IMR-90 (cell line): ENCODE data around the gene PGPEP1. TPM values are rescaled to one million over a fixed set of nuclear protein-coding genes. Genes with fewer than 3 reads are reported as not detected.

ENCODE experiments used
- ATAC-seq: fragments of 200-7000 bp; cut with Tn5 transposase; 2 replicates; pipeline ENCODE4 v1.9.1; 2020; ENCODE audit warnings: low read depth, mild to moderate bottlenecking, moderate library complexity
- BruUV-seq: library from RNA; stranded (reverse); fragments of 400-500 nt; replicated peaks from 2 replicates; lab custom pipeline; 2021; lab: Mats Ljungman, UMichigan
- CTCF ChIA-PET: fragments of 300-600 bp; formaldehyde crosslinking; extraction: SDS; loops from one replicate; lab custom pipeline; 2021; ENCODE audit warnings: antibody characterized with exemption; lab: Yijun Ruan, JAX
- POLR2A ChIA-PET: fragments of 300-600 bp; sonication (Branson Sonifier 250); formaldehyde crosslinking; loops from one replicate; lab custom pipeline; 2022; ENCODE audit warnings: antibody characterized with exemption; ENCODE audit not compliant: unreplicated experiment; lab: Charles Lee
- DNase-seq: peaks from one replicate; pipeline ENCODE4 v3.0.0; 2013
- H2AFZ ChIP-seq: replicated peaks from 2 replicates; pipeline ENCODE3; 2013; ENCODE audit warnings: low read length, mild to moderate bottlenecking; ENCODE audit not compliant: poor library complexity
- H2AK5ac ChIP-seq: 2 replicates; pipeline ENCODE4 v1.6.1; 2013; ENCODE audit warnings: low read depth, low read length, inconsistent platforms
- H2AK9ac ChIP-seq: replicated peaks from 2 replicates; pipeline ENCODE3; 2013; ENCODE audit warnings: mild to moderate bottlenecking, low read depth, low read length, moderate library complexity; ENCODE audit not compliant: poor library complexity
- H2BK120ac ChIP-seq: 2 replicates; pipeline ENCODE4 v1.6.1; 2013; ENCODE audit warnings: low read depth, low read length, inconsistent platforms
- H2BK15ac ChIP-seq: 3 replicates; pipeline ENCODE4 v1.6.1; 2013; ENCODE audit warnings: low read depth, low read length, inconsistent platforms
- H2BK20ac ChIP-seq: 2 replicates; pipeline ENCODE4 v1.6.1; 2013; ENCODE audit warnings: low read depth, mild to moderate bottlenecking, inconsistent platforms, low read length, moderate library complexity
- H2BK5ac ChIP-seq: 2 replicates; pipeline ENCODE4 v1.6.1; 2013; ENCODE audit warnings: mild to moderate bottlenecking, low read depth, low read length, inconsistent platforms; ENCODE audit not compliant: poor library complexity, severe bottlenecking
- H3K14ac ChIP-seq: replicated peaks from 2 replicates; pipeline ENCODE4 v1.6.1; 2013; ENCODE audit warnings: low read depth, low read length, inconsistent platforms
- H3K18ac ChIP-seq: 2 replicates; pipeline ENCODE4 v1.6.1; 2013; ENCODE audit warnings: low read depth, low read length, control low read depth
- H3K23ac ChIP-seq: 2 replicates; pipeline ENCODE4 v1.6.1; 2013; ENCODE audit warnings: low read depth, low read length, inconsistent platforms
- H3K27ac ChIP-seq: 2 replicates; pipeline ENCODE4 v1.5.1; 2013; ENCODE audit warnings: mild to moderate bottlenecking, control low read depth, low read length; ENCODE audit not compliant: insufficient read depth
- H3K27me3 ChIP-seq: 2 replicates; pipeline ENCODE4 v1.6.1; 2013; ENCODE audit warnings: low read length; ENCODE audit not compliant: control insufficient read depth, insufficient read depth
- H3K36me3 ChIP-seq: 2 replicates; pipeline ENCODE4 v1.6.1; 2013; ENCODE audit warnings: low read length, mixed read lengths; ENCODE audit not compliant: control insufficient read depth, insufficient read depth
- H3K4ac ChIP-seq: 2 replicates; pipeline ENCODE4 v1.6.1; 2013; ENCODE audit warnings: low read depth, low read length, inconsistent platforms
- H3K4me1 ChIP-seq: 2 replicates; pipeline ENCODE4 v1.6.1; 2013; ENCODE audit warnings: low read length, mixed read lengths; ENCODE audit not compliant: control insufficient read depth, insufficient read depth
- H3K4me2 ChIP-seq: 2 replicates; pipeline ENCODE4 v1.6.1; 2013; ENCODE audit warnings: low read depth, mild to moderate bottlenecking, control low read depth, low read length, moderate library complexity
- H3K4me3 ChIP-seq: 2 replicates; pipeline ENCODE4 v1.5.1; 2013; ENCODE audit warnings: low read depth, mild to moderate bottlenecking, control low read depth, low read length, moderate library complexity; ENCODE audit not compliant: insufficient read depth
- H3K56ac ChIP-seq: 2 replicates; pipeline ENCODE4 v1.6.1; 2013; ENCODE audit warnings: low read length, inconsistent platforms; ENCODE audit not compliant: insufficient read depth; ENCODE audit errors: extremely low read depth
- H3K79me1 ChIP-seq, 2 experiments: 2 replicates each; pipeline ENCODE4 v1.6.1; 2013; ENCODE audit warnings: low read length in 2 of 2, inconsistent platforms in 1 of 2, low read depth in 1 of 2
- H3K9ac ChIP-seq: 2 replicates; pipeline ENCODE4 v1.6.1; 2013; ENCODE audit warnings: low read depth, low read length, control low read depth
- H3K9me1 ChIP-seq: 2 replicates; pipeline ENCODE4 v1.6.1; 2013; ENCODE audit warnings: low read length, inconsistent platforms; ENCODE audit not compliant: insufficient read depth
- H3K9me3 ChIP-seq: 2 replicates; pipeline ENCODE4 v1.6.1; 2013; ENCODE audit warnings: low read length; ENCODE audit not compliant: control insufficient read depth, insufficient read depth
- H4K20me1 ChIP-seq: 2 replicates; pipeline ENCODE4 v1.6.1; 2013; ENCODE audit warnings: low read length, inconsistent platforms; ENCODE audit not compliant: insufficient read depth
- H4K5ac ChIP-seq: 2 replicates; pipeline ENCODE4 v1.6.1; 2013; ENCODE audit warnings: mild to moderate bottlenecking, low read depth, low read length, control low read depth
- H4K8ac ChIP-seq, 2 experiments: 2 replicates each; pipeline ENCODE4 v1.6.1; 2013; ENCODE audit warnings: low read depth in 2 of 2, low read length in 2 of 2, control low read depth in 1 of 2, inconsistent platforms in 1 of 2
- H4K91ac ChIP-seq: 2 replicates; pipeline ENCODE4 v1.6.1; 2013; ENCODE audit warnings: low read depth, low read length, inconsistent platforms; ENCODE audit not compliant: insufficient read depth
- BHLHE40 ChIP-seq: fragments of 150-350 bp; IDR thresholded peaks from 2 replicates; pipeline ENCODE4 v1.6.1; 2016; ENCODE audit warnings: mild to moderate bottlenecking, low read depth, low read length
- CEBPB ChIP-seq: IDR thresholded peaks from 2 replicates; pipeline ENCODE4 v1.6.1; 2012; ENCODE audit warnings: low read depth, low read length, improper control_type of control experiment
- CHD1 ChIP-seq: IDR thresholded peaks from 2 replicates; pipeline ENCODE4 v1.6.1; 2012; ENCODE audit warnings: low read depth, low read length, improper control_type of control experiment
- MAFK ChIP-seq: IDR thresholded peaks from 2 replicates; pipeline ENCODE4 v1.6.1; 2012; ENCODE audit warnings: low read depth, low read length, improper control_type of control experiment
- MAZ ChIP-seq: IDR thresholded peaks from 2 replicates; pipeline ENCODE4 v1.6.1; 2012; ENCODE audit warnings: low read depth, mild to moderate bottlenecking, low read length, improper control_type of control experiment, moderate library complexity, borderline replicate concordance
- MXI1 ChIP-seq: IDR thresholded peaks from 2 replicates; pipeline ENCODE4 v1.6.1; 2012; ENCODE audit warnings: low read depth, mild to moderate bottlenecking, low read length, moderate library complexity, borderline replicate concordance
- NFE2L2 ChIP-seq: fragments of 150-350 bp; IDR thresholded peaks from 2 replicates; pipeline ENCODE4 v1.6.1; 2016; ENCODE audit warnings: low read depth, mild to moderate bottlenecking, low read length
- POLR2A ChIP-seq: IDR thresholded peaks from 2 replicates; pipeline ENCODE4 v1.6.1; 2012; ENCODE audit warnings: mild to moderate bottlenecking, low read depth, low read length
- RAD21 ChIP-seq: IDR thresholded peaks from 2 replicates; pipeline ENCODE4 v1.6.1; 2012; ENCODE audit warnings: low read length, improper control_type of control experiment
- RCOR1 ChIP-seq: IDR thresholded peaks from 2 replicates; pipeline ENCODE4 v1.6.1; 2012; ENCODE audit warnings: mild to moderate bottlenecking, low read length, improper control_type of control experiment; ENCODE audit not compliant: insufficient replicate concordance
- RFX5 ChIP-seq: IDR thresholded peaks from 2 replicates; pipeline ENCODE4 v1.8.0; 2012; ENCODE audit warnings: low read depth, mild to moderate bottlenecking, low read length, moderate library complexity
- WGBS, 2 experiments: methylation state at CpG; one replicate each; pipeline versions ENCODE4 v1.1.5 to v1.1.7; 2013; ENCODE audit warnings: missing lambda C conversion rate in 2 of 2; ENCODE audit not compliant: insufficient read length in 1 of 2; ENCODE audit errors: extremely low coverage in 2 of 2; 5-methylcytosine and 5-hydroxymethylcytosine counted together
- dilution Hi-C: fragments of 300-500 bp; cut with HindIII; formaldehyde crosslinking; loops from one replicate; pipeline ENCODE4 v1.14.3; 2018; ENCODE audit warnings: low sequenced_read_pairs; ENCODE audit not compliant: unreplicated experiment
- in situ Hi-C: fragments of 300-500 bp; cut with MboI; formaldehyde crosslinking; loops from 3 replicates; pipeline ENCODE4 v1.14.3; 2019; ENCODE audit warnings: low sequenced_read_pairs, inconsistent platforms, mixed read lengths
- intact Hi-C: fragments of 100-400 bp; cut with micrococcal nuclease; formaldehyde crosslinking; loops from 2 replicates; pipeline ENCODE4 v1.10.0; 2022
- polyA plus RNA-seq, 3 experiments: library from polyadenylated mRNA; depleted of rRNA; stranded (reverse); fragments of >200 nt; gene quantifications; 2 replicates each; pipeline ENCODE4 v1.2.3, GENCODE V29; 2012; ENCODE audit warnings: low replicate concordance in 1 of 3
- total RNA-seq: library from RNA; depleted of rRNA; stranded (reverse); fragments of >200 nt; gene quantifications from 2 replicates; pipeline ENCODE4 v1.2.3, GENCODE V29; 2012
- TF ChIP-seq, protein P1 (sequence below): fragments of 150-350 bp; IDR thresholded peaks from 2 replicates; pipeline ENCODE4 v1.6.1; 2017; ENCODE audit warnings: mild to moderate bottlenecking, antibody characterized with exemption, low read length, low read depth
- TF ChIP-seq, protein P2 (sequence below): fragments of 150-350 bp; IDR thresholded peaks from 2 replicates; pipeline ENCODE4 v1.6.1; 2016; ENCODE audit warnings: low read depth, mild to moderate bottlenecking, low read length, moderate library complexity, borderline replicate concordance

Gene PGPEP1
- total and polyA plus RNA-seq, 2 of the 4 experiments (the other 2 are of a cell fraction), result 11.8 to 14.3 TPM

DNA sequence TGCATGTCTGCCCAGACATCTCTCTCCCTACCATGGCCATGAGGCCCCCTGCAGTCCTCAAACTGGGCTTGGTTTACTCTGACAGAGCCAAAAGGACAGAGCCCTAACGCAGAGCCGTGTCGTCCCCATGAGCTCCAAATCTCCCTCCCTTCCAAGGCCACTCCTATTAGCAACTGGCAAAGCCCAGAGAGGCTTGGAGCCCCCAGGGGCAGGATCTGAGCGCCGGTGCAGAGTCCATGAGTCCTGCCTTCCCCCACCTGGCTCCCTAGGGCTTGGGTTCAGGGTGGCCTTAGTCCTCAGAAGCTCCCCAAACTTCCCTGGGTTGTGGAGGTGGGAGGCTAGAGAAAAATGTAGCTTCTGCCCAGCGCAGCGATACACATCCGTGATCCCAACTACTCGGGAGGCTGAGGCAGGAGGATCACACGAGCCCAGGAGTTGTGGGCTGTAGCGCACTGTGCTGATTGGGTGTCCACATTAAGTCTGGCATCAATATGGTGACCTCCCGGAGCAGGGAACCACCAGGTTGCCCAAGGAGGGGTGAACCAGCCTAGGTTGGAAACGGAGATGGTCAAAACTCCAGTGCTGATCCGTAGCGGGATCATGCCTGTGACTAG, 7.4 kb upstream of the PGPEP1 start:
- Histone ChIP-seq H3K9me1 (0 out of 2 replicates have a peak, but pooled peaks cover 6% of the 10 kb centered on the region), H4K5ac (no peak overlapping the region), H3K79me1 (peaks cover 0 to 4% of the 10 kb centered on the region in 2 experiments; a peak in 1 of 4 replicates), H3K23ac (no peak overlapping the region), H4K91ac (no peak overlapping the region), H3K9ac (no peak overlapping the region), H2BK120ac (no peak overlapping the region), H3K4me1 (peaks cover 3% of the 10 kb centered on the region), H3K4me2 (no peak overlapping the region), H3K18ac (no peak overlapping the region), H4K8ac (no peak overlapping the region), H2AFZ (peak overlapping the region; percentile 5), H2BK15ac (no peak overlapping the region), H3K27me3 (no peaks in the 10 kb centered on the region; the same call in 1 of the 2 replicates), H3K9me3 (no peaks in the 10 kb centered on the region), H2AK5ac (peak overlapping the region; percentile 28; the same call in 1 of the 2 replicates), H3K4ac (no peak overlapping the region), H3K27ac (no peak overlapping the region), H2BK5ac (no peak overlapping the region), H3K56ac (no peak overlapping the region), H2BK20ac (no peak overlapping the region), H2AK9ac (no peak overlapping the region), H3K14ac (no peak overlapping the region), H3K4me3 (no peak overlapping the region), H4K20me1 (no peaks in the 10 kb centered on the region), H3K36me3 (no peaks in the 10 kb centered on the region)
- ChIA-PET POLR2A (no interaction called here), CTCF (interaction anchor here (1.2 kb wide), 1 partner anchor 53 kb away, joined by 4 read pairs; no protein-coding TSS in a partner anchor)
- WGBS, 2 experiments, result 73% methylated on average over 10 of the region's 15 CpGs; no CpG with 5 or more reads in 1 of the 2 experiments
- in situ Hi-C loops (no loop called here), intact Hi-C loops (no loop called here), dilution Hi-C loops (no loop called here)
- DNase-seq (no peak), ATAC-seq (no peak)
- BruUV-seq, result no TSS peak
- no peak for TF ChIP-seq BHLHE40
- TF ChIP-seq CHD1, result no peak
- no peak for TF ChIP-seq RFX5
- TF ChIP-seq CEBPB, result no peak
- TF ChIP-seq, protein P1, sequence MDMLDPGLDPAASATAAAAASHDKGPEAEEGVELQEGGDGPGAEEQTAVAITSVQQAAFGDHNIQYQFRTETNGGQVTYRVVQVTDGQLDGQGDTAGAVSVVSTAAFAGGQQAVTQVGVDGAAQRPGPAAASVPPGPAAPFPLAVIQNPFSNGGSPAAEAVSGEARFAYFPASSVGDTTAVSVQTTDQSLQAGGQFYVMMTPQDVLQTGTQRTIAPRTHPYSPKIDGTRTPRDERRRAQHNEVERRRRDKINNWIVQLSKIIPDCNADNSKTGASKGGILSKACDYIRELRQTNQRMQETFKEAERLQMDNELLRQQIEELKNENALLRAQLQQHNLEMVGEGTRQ, result no peak
- TF ChIP-seq MXI1, result no peak
- TF ChIP-seq NFE2L2, result no peak
- TF ChIP-seq MAFK, result no peak
- TF ChIP-seq, protein P2, sequence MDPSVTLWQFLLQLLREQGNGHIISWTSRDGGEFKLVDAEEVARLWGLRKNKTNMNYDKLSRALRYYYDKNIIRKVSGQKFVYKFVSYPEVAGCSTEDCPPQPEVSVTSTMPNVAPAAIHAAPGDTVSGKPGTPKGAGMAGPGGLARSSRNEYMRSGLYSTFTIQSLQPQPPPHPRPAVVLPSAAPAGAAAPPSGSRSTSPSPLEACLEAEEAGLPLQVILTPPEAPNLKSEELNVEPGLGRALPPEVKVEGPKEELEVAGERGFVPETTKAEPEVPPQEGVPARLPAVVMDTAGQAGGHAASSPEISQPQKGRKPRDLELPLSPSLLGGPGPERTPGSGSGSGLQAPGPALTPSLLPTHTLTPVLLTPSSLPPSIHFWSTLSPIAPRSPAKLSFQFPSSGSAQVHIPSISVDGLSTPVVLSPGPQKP, result no peak
- TF ChIP-seq MAZ, result no peak
- TF ChIP-seq POLR2A, result no peak
- no peak for TF ChIP-seq RAD21
- no peak for TF ChIP-seq RCOR1
